WTC11 (cell line): Measurements from ENCODE around the gene GTPBP6. TPM values are rescaled to one million over a fixed set of nuclear protein-coding genes. Genes with fewer than 3 reads are reported as not detected.

Source experiments
- ATAC-seq: fragments of 200-7000 bp; cut with Tn5 transposase; 2 replicates; pipeline ENCODE4 v1.10.0; 2021; ENCODE audit warnings: mild to moderate bottlenecking, moderate library complexity
- CTCF ChIA-PET: fragments of 300-600 bp; sonication (Branson Sonifier 250); formaldehyde crosslinking; loops from one replicate; lab custom pipeline; 2021; ENCODE audit warnings: antibody characterized with exemption; lab: Charles Lee
- POLR2A ChIA-PET: fragments of 350-600 bp; sonication (Branson Sonifier 250); formaldehyde crosslinking; loops from one replicate; lab custom pipeline; 2021; ENCODE audit warnings: antibody characterized with exemption; lab: Charles Lee
- DNase-seq: peaks from one replicate; pipeline ENCODE4 v3.0.0; 2021; ENCODE audit warnings: low spot score
- H3K27ac Mint-ChIP-seq: 2 replicates; pipeline ENCODE4 v1.8.0; 2021; ENCODE audit warnings: mixed read lengths
- H3K27me3 Mint-ChIP-seq: 2 replicates; pipeline ENCODE4 v1.8.0; 2021; ENCODE audit warnings: low read depth, mild to moderate bottlenecking, moderate library complexity, mixed read lengths
- H3K36me3 Mint-ChIP-seq: 2 replicates; pipeline ENCODE4 v1.8.0; 2021; ENCODE audit warnings: mixed read lengths
- H3K4me1 Mint-ChIP-seq: 2 replicates; pipeline ENCODE4 v1.8.0; 2022; ENCODE audit warnings: mixed read lengths
- H3K4me3 Mint-ChIP-seq: 2 replicates; pipeline ENCODE4 v1.8.0; 2021; ENCODE audit warnings: mild to moderate bottlenecking, moderate library complexity, mixed read lengths
- H3K9me3 Mint-ChIP-seq: 2 replicates; pipeline ENCODE4 v1.8.0; 2021; ENCODE audit warnings: mixed read lengths
- ARID4B ChIP-seq: sonication (generic); formaldehyde crosslinking; IDR thresholded peaks from 2 replicates; pipeline ENCODE4 v1.8.0; 2023; ENCODE audit warnings: missing genetic modification reagents, mild to moderate bottlenecking, borderline replicate concordance
- ATF6 ChIP-seq: sonication (generic); formaldehyde crosslinking; IDR thresholded peaks from 2 replicates; pipeline ENCODE4 v1.8.1; 2023; ENCODE audit warnings: mild to moderate bottlenecking, missing genetic modification reagents
- CBFB ChIP-seq: sonication (generic); formaldehyde crosslinking; IDR thresholded peaks from 2 replicates; pipeline ENCODE4 v1.8.1; 2022; ENCODE audit warnings: mild to moderate bottlenecking, low read depth, missing genetic modification reagents
- E2F5 ChIP-seq: sonication (generic); formaldehyde crosslinking; IDR thresholded peaks from 2 replicates; pipeline ENCODE4 v1.8.1; 2022; ENCODE audit warnings: mild to moderate bottlenecking, moderate library complexity, missing genetic modification reagents
- FOXJ3 ChIP-seq: sonication (generic); formaldehyde crosslinking; IDR thresholded peaks from 2 replicates; pipeline ENCODE4 v1.9.0; 2021; ENCODE audit warnings: missing genetic modification reagents, mild to moderate bottlenecking, borderline replicate concordance
- FOXK1 ChIP-seq: sonication (generic); formaldehyde crosslinking; IDR thresholded peaks from 2 replicates; pipeline ENCODE4 v1.8.0; 2022; ENCODE audit warnings: mild to moderate bottlenecking, moderate library complexity, missing genetic modification reagents
- NFATC4 ChIP-seq: fragments of 250-450 bp; sonication (Bioruptor Pico); IDR thresholded peaks from 2 replicates; pipeline ENCODE4 v1.9.0; 2021; ENCODE audit warnings: mild to moderate bottlenecking
- NFE2L1 ChIP-seq: sonication (generic); formaldehyde crosslinking; IDR thresholded peaks from 2 replicates; pipeline ENCODE4 v1.8.1; 2023; ENCODE audit warnings: missing genetic modification reagents
- PRDM15 ChIP-seq: sonication (generic); formaldehyde crosslinking; IDR thresholded peaks from 2 replicates; pipeline ENCODE4 v1.8.0; 2022; ENCODE audit warnings: missing genetic modification reagents
- SMAD3 ChIP-seq: sonication (generic); formaldehyde crosslinking; IDR thresholded peaks from 2 replicates; pipeline ENCODE4 v1.8.0; 2022; ENCODE audit warnings: missing genetic modification reagents, mild to moderate bottlenecking, borderline replicate concordance
- USF2 ChIP-seq: sonication (generic); formaldehyde crosslinking; IDR thresholded peaks from 2 replicates; pipeline ENCODE4 v1.8.1; 2023; ENCODE audit warnings: mild to moderate bottlenecking, missing genetic modification reagents, moderate library complexity
- ZBTB21 ChIP-seq: sonication (generic); formaldehyde crosslinking; IDR thresholded peaks from 2 replicates; pipeline ENCODE4 v1.8.1; 2023; ENCODE audit warnings: mild to moderate bottlenecking, missing genetic modification reagents, borderline replicate concordance
- ZBTB43 ChIP-seq: sonication (generic); formaldehyde crosslinking; IDR thresholded peaks from 2 replicates; pipeline ENCODE4 v1.8.1; 2023; ENCODE audit warnings: mild to moderate bottlenecking, missing genetic modification reagents
- ZNF219 ChIP-seq: sonication (generic); formaldehyde crosslinking; IDR thresholded peaks from 2 replicates; pipeline ENCODE4 v1.8.0; 2023; ENCODE audit warnings: missing genetic modification reagents, mild to moderate bottlenecking, borderline replicate concordance
- ZNF232 ChIP-seq: sonication (generic); formaldehyde crosslinking; IDR thresholded peaks from 2 replicates; pipeline ENCODE4 v1.8.0; 2022; ENCODE audit warnings: mild to moderate bottlenecking, missing genetic modification reagents
- total RNA-seq: library from RNA; stranded (reverse); gene quantifications from 3 replicates; pipeline ENCODE4 v1.2.3, GENCODE V29; 2021

The GTPBP6 gene
- total RNA-seq, 1 experiment from 2014 or later, result 63.9 TPM

GRCh38 chrX:311156-312129 lies 7.2 kb downstream of the GTPBP6 start (continued):
- no peak for TF ChIP-seq NFE2L1
- no peak for TF ChIP-seq ZBTB43 (CRISPR knock-in tag)

- no peak overlapping the region for H3K4me3 Mint-ChIP-seq
- no peak for ATAC-seq
- no peaks in the 10 kb centered on the region for H3K4me1 Mint-ChIP-seq
- DNase-seq, result no peak
- POLR2A ChIA-PET, result no interaction called here
- H3K27ac Mint-ChIP-seq, result no peak overlapping the region
- peaks cover 47% of the 10 kb centered on the region for H3K36me3 Mint-ChIP-seq
- TF ChIP-seq ZNF232 (CRISPR knock-in tag) (no peak), PRDM15 (no peak), USF2 (CRISPR knock-in tag) (no peak), FOXJ3 (CRISPR knock-in tag) (no peak), NFATC4 (no peak), FOXK1 (CRISPR knock-in tag) (no peak), ARID4B (CRISPR knock-in tag) (no peak), ZBTB21 (CRISPR knock-in tag) (no peak), CBFB (no peak), ATF6 (CRISPR knock-in tag) (no peak), ZNF219 (CRISPR knock-in tag) (no peak), SMAD3 (no peak), E2F5 (CRISPR knock-in tag) (no peak)
- CTCF ChIA-PET, result no interaction called here
- H3K9me3 Mint-ChIP-seq, result no peaks in the 10 kb centered on the region; the same call in 1 of the 2 replicates
- no peaks in the 10 kb centered on the region for H3K27me3 Mint-ChIP-seq
Measured at GRCh38 chrX:310621-311155, 7.9 kb downstream of the GTPBP6 start.
